Esophagus mucosa (tissue), 1 donor: ENCODE data around the gene MGAT5. TPM values are rescaled to one million over a fixed set of nuclear protein-coding genes. Genes with fewer than 3 reads are reported as not detected.

ENCODE experiments used
- ATAC-seq: fragments of 200-7000 bp; cut with Tn5 transposase; one replicate; pipeline ENCODE4 v1.9.1; 2020
- total RNA-seq: library from RNA; stranded (reverse); gene quantifications from one replicate; pipeline ENCODE4 v1.2.4, GENCODE V29; 2023
- donor health status: DM: yes; HTN: yes; CAD: no.

The MGAT5 gene
- total RNA-seq, 1 donor from 2014 or later, result 23.6 TPM

DNA sequence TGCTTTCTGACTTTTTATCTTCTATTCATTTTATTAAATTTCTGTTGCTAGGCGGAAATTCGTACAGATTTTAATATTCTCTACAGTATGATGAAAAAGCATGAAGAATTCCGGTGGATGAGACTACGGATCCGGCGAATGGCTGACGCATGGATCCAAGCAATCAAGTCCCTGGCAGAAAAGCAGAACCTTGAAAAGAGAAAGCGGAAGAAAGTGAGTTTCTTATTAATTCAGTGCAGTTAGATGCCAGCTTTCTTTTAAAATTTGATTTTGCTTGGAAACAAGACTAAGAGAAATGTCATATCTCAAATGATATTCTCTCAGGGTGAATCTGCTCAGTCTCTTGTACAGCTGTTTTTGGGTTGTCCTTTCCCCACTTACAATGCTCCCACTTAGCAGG, 84.3 kb downstream of the MGAT5 start:
- no peak for ATAC-seq

DNA sequence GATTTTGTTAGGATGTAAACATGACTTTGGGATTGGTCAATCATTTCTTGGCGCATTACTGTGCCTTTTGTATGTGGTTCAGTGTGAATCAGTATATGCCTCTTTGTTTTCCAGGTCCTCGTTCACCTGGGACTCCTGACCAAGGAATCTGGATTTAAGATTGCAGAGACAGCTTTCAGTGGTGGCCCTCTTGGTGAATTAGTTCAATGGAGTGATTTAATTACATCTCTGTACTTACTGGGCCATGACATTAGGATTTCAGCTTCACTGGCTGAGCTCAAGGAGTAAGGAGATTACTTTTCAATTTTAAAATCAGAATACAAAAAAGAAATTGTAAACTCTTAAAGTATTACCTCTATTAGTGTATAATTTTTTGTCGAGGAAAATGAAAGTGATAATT, 87.6 kb downstream of the MGAT5 start:
- no peak for ATAC-seq

DNA sequence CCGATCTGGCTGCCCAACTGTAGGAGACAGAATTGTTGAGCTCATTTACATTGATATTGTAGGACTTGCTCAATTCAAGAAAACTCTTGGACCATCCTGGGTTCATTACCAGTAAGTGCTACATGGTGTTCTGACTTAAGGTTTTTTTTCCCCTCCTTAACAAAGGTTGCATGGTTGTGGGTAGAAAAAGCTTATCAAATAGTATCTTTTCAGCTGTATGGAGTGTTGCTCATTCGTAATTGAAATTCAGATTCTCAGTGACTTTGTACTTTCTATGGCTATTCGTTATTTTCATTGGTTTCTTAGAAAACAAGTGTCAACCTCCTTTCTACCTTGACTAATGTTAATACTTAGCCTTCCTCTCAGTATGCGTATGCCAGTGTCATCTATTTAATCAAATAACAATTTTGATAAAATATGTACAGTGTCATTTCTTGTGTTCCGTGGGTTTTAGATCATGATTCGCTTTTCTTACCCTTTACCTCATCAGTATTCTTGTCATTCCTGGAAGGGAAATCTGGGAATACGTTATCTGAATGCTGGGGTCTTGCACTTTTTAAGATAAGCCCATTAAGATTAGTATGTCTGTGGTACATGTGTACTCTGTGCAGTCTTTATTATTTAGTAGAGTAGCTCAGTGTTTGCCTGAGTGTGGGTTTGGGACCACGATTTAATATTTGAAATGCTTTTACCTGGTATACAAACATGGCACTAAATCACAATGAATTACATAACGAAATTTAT, 91.3 kb downstream of the MGAT5 start:
- ATAC-seq, result no peak

DNA sequence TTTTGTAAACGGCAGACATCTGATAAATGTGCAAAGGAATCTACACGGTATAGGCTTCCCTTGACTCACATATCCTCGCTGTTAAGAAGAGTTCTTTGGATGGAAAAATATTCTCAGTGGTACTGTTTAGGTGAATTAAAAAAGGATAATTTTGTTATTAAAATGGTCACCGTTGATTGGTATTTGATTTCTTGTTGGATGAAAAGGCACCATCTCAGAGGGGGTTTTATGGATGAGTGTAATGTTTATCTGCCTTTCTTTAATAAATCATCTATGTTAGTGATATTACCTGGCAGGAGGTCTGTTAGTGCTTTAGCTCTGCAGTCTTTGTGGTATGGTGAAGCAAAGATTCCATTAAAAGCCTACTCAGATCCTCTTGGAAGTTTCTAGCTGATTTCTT, 92.3 kb downstream of the MGAT5 start:
- no peak for ATAC-seq

DNA sequence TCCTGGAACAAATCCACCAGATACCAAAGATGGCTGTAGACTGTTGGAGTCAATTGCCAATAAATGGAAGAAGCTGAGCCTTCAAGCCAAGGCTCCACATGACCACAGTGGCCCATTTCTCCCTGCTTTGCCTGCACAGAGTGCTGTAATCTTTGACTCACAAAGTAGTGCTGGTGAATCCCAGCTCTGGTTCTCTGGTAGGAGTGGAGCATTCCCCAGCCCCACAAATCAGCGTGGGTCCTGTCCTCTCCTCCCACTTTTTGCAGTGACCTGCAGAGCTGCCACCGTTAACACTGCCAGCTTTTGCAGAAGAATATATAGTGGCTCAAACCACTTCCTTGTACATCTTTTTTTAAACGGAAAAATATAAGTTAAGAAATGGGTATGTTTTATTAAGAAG, 93.9 kb downstream of the MGAT5 start:
- ATAC-seq, result no peak

DNA sequence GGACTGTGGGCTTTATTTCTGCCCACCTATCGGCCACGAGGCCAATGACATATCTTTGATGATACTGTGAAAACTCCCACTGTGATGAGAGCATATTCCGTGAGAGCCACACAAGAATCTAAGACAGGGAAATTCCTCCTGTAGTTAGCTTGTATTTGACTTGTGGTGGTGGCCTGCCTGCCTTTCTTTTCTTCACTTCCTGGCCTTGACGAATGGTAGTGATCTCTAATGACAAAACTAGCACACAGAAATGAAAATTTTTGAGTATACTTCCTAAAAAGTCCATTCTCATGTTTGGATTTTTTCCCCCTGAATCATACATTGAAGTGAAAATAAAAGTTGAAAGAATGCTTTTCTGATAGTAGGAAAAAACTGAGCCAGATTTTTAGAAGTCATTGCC, 94.4 kb downstream of the MGAT5 start:
- no peak for ATAC-seq

DNA sequence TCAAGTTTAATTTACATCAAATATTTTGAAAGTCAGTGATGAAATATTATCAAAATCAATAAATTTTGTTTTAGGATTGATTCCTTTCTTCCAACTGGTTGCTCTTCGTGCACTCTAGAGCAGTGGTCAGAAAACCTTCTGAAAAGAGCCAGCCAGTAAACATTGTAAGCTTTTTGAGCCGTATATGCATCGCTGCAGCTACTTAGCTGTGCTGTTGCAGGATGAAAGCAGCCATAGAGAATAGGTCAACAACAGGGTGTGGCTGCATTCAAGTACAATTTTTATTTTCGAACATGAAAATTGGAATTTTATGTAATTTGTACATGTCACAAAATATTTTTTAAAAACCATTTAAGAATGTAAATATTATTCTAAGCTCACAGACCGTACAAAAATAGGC, 94.9 kb downstream of the MGAT5 start:
- ATAC-seq, result no peak

DNA sequence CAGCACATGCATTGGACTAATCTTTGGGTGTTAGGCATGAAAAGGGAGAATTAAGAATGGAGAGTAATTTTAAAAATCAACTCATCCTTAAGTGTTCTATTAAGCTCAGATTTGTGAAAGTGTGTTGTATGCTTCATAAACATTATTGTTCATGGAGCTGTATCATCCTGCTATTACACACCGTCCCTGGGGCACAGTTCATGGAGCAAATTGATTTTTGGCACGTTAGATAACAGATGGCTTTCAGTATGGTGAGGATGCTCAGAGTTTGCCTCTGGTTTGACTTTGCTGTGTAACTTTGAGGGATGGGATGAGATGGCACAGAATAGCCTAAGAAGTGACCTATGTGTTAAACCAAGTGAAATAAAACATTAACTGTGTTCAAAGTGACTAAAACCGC, 97.1 kb downstream of the MGAT5 start:
- ATAC-seq, result no peak

DNA sequence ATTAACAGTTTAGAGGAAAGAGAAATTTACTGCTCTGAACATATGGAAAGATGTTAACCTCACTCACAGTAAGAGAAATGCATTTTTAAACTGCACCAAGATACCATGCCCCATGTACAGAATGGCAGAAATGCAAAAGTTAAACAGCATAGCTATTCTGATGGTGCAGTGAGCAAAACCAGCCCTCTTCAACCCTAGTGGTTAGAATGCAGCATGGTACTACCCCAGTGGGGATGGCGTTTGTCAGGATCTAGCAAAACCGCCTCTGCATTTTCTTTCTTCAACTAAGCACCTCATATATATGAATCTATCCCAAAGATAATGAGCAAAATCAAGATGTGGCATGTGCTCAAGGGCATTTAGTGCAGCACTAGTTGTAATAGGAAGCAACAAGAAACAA, 98.0 kb downstream of the MGAT5 start:
- no peak for ATAC-seq

DNA sequence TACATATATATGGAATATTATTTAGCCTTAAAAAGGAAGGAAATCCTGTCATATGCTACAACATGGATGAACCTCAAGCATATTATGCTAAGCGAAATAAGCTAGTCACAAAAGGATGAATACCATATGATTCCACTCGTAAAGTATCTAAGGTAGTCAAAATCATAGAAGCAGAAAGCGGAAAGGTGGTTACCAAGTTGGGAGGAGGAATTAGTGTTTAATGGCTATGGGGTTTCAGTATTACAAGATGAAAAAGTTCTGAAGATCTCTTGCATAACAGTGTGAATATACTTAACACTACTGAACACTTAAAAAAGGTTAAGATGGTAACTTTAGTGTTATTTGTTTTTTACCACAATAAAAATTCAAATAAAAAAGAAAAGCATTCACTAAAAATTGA, 99.0 kb downstream of the MGAT5 start:
- ATAC-seq, result no peak

DNA sequence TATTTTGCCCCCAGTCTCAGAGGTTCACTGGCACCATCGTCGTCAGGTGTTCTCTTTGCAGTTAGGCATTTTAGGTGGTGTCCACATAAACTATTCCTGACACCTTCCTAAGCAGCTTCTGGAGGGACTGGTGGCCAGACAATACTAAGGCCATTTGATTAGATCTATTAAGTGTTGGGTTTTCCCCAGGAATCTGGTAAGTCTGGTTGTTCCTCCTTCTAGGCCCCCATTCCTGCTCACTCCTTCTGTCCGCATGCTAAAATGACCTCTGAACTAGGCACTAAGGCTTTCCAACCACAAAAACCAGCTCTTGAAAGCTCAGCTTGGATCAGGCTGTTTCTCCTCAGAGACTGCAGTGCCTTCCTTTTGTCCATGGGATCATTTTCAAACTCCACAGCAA, 100.7 kb downstream of the MGAT5 start:
- ATAC-seq, result no peak

DNA sequence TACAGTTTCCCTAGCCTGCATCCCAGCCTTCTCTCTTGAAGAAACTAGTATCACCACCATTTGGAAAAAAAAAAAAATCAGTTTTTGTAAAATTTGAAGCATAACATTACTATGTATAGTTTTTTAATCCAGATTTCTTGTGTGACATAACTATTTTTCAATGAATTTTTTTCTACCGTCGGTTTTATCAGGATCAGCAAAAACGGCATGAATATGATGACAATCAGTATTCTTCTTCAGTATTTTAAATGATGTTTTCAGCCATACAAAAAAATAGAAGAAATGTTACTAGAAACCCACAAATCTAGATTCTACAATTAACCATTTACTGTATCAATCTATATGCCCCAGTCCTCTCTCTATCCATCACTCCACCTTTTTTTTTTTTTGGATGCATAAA, 103.9 kb downstream of the MGAT5 start:
- no peak for ATAC-seq

DNA sequence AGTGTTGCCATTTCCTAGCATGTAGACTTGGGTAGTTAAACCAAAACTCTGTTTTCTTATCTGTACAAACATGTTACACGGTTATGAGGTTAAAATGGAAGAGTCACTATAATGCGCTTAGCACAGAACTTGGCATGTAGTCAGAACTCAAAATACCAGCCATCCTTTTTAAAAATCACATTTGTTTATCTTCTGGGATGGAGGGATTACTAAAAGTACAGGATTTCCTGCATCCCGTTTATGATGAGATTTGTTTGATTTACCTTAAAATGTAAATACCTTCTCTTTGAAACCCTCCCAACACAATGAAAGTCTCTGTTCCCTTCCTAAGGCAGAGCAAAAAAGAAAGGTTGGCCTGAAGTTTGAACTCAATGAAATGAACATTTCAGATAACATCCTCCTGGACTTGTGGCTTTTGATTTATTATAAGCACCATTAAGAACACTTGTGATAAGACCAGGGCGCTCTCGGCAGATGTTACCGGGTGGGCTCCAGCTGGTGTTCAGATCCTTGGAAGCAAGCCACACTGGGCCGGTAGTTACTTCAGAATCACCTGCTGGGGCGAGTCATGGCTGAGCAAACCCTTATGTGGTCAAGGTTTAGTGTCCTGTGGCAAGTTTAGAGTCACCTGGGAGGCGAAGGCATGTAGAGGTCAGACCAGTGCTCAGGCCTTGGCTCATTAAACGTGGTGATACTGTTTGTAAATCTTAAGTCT, 105.7 kb downstream of the MGAT5 start:
- ATAC-seq, result no peak

DNA sequence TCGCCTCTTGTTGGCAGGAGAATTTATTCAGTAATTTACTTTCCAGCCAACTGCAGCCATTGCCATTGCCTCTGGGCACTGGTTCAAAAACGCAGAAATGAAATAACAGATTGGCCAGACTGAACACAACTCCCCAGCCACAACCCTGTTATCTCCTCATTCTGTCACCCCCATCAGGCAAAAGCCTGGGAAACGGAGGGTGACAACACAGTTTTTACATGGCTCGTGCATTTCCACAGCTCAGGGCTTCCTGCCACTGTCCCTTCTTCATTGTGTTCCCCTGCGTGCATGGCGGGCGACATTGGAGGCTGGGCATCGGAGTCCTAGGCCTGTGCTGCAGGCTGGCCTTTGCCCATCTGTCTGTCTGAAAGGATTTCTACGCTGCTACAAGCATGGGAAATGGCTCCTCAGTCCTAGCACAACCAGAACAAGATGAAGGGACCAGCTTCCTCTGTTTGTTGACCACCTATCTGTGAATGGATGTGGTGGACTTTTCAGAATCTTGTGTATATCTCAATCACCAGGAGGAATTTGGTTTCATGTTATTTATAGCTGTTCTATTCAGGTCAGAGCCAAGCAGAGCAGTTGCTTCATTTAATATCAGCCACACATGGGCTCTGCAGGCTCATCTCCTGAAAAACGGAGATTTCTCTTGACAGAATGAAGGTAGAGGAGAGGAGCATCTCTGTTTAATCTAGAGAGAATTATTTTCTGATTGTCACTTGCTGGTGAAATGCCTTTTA, 107.0 kb downstream of the MGAT5 start:
- ATAC-seq, result no peak

DNA sequence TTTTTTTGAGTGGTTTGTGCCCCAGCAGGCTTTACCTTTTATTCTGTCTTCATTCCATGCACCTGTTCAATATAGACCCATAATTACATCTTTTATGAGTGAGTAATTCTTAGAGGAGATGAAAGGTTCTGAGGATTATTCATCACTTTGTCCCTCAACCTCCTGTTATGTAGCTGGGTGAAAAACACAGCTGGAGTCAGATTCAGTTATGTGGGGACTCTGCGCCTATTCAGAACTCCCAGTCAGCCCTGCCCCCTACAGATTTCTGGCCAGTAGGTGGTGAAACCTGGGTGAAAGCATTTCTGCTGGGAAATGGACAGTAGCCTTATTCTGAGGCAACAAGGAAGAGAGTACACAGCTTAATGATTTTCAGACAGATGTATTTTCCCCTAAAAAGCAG, 107.8 kb downstream of the MGAT5 start:
- ATAC-seq, result no peak

DNA sequence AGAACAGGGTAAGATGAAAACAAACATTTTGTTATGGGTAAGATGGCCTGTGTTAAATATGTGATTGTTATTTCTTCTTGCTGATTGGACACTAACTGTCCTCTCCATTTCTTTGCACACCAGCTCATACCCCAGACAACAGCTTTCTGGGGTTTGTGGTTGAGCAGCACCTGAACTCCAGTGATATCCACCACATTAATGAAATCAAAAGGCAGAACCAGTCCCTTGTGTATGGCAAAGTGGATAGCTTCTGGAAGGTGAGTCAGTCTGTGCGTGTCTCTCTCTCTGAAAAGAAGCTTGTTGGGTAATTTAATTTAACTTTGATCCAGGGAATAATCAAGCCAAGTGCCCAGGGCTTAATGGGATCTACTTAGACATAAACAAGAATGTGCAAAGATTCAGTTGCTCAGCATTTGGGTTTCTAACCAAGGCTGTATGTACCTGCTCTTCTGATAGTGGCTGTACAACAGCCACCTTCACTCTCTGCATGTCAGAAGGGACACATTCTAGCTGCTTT, 108.3 kb downstream of the MGAT5 start:
- ATAC-seq, result peak; percentile 83

DNA sequence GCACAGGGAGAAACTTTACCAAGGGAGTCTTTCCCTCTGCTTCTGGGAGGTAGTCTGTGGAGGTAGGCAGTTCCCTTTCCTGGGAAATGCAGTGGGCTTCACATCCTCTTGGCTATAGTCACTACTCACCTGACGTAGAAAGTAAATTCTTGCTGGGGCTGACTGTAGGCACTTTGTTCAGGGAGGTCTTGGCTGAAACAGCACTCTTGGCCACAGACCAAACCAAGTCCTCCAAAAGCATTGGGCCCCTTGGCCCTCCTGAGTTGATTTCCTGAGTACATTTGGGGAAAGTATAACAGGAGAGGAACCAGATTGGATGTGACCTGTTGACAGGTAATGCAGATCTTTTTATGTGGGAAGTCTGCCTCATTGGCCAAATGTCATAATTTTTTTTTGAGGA, 108.9 kb downstream of the MGAT5 start:
- ATAC-seq, result no peak

DNA sequence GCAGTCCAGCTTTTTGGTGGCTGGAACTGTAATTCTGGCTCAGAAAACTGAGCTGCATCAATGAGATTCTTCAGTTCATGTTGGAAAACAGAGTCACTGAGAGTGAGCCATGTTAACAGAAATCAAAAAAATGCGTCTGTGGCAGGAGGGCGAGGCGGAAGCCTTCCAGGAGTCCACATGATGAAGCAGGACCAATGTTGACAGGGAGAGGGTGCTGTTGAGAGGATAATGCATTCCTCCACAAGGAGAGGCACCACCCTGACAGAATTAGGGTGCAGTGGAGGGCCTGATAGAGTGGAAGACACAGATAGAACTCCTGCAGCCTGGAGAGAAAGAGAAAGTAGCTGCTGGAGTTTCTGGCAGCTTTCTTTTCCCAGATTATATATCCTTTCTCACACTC, 111.5 kb downstream of the MGAT5 start:
- no peak for ATAC-seq

DNA sequence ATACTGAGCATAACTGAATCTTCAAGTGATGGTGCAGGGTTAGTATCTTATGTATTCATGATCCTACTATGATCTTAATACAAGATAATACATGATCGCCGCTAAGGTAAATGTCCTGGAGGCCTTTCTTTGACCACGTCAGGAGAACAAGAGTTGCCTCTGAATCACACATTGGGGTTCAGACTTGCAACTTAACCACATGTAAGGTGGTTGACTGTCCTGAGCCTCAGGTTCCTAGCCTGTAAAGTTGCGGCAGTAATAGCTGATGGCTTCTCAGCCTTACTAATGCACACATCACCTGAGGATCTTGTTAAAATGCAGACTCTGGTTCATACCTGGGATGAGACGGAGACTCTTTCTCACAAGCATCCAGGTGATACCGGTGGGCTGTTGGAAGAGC, 112.5 kb downstream of the MGAT5 start:
- peak; percentile 31 for ATAC-seq

DNA sequence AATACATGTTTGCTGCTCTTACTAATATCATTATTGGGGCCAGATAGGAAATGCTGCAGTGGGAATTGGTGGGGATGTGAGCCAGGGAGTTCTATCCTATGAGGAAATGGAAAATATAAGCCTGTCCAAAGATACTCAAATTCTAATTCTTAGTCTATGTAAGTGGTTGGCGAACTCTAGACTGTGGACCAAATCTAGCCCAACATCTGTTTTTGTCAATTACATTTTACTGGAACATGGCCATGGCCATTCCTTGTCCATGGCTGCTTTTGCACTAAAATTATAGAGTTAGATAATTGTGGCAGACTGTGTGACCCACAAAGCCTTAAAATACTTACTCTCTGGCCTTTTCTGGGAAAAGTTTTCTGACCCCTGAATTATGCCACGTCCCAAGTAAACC, 113.3 kb downstream of the MGAT5 start:
- ATAC-seq, result no peak

DNA sequence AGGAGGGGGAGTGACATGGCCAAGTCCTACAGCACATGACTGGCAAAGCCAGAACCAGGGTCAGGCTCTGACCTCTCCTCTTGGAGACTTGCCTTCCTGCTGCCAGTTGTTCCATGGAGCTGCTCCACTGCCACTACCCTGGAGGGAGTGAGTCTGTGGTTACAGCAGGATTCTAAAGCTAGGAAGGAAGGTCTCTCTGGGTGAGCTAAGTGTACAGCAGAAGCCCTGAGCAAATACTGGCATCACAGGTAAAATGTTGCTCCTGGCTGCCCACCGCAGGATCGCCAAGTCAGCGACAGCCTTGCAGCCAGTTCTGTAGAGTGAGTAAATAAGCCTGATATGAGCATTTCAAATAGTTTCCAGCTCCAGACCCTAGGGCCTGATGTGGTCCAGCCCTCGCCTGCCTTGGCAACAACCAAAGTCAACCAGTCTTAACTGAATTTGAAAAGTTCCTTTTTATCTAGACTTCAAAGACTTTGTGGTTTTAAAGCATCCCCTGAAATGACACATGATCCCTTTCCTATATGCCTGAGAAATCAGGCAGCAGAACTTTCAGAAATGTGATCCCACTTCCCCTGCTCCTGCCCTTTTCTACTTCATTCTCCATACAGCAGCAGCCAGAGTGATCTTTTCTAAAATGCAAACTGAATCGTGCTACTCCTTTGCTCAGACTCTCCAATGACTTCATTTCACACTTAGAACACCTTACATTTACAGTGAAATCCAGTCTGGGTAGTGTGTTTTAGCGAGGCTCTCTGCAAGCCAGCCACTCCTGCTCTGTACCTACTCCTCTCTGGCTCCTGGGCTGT, 114.3 kb downstream of the MGAT5 start:
- ATAC-seq, result no peak

DNA sequence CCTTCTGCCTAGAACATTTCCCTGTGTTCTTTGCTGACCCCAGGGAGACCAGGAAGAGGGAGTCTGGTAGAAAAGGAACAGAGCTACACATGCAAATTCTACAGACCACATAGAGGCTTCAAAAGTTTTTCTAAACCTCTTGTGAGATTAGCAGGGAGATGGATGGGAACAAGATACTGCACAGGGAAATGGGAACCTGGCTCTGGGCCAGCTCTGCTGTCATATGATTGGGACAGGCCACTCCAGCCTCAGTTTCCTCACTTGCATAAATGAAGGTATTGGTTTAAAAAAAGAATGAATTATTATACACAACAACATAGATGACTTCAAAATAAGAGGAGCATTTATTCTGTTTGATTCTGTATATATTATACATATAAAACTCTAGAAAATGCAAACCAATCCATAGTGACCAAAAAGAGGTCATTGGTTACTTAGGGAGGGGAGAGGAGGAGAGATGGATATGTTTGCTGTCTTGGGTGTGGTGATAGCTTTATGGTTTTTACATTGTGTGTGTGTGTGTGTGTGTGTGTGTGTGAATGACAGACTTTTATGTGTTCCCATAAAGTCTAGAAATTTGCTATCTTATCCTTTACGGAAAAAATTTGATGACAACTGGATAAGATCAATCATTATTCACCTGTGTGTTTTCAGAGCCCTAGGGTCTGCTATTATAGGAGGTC, 115.5 kb downstream of the MGAT5 start:
- no peak for ATAC-seq
